ENCODE measurements around the gene WDR70. TPM values are rescaled to one million over a fixed set of nuclear protein-coding genes. Genes with fewer than 3 reads are reported as not detected.

Gene WDR70
- total RNA-seq, 6 experiments from 2014 or later, result 8.8 to 13.4 (median 11.3) TPM

DNA sequence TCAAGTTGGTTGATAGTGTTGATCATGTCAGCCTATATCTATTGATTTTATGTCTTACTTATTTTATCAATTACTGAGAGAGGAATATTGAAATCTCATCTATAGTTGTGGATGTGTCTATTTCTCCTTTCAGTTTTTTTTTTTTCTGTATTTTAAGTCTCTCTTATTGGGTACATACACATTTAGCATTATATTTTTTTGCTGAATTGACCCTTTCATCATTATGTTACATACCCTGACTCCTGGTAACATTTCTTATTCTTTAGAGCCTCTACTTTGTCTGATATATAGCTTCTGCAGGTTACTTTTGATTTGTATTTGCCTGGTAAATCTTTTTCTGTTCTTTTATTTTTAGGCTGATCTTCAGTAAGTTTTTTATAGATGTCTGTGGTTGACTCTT lies 281.2 kb downstream of the WDR70 start:
- no peak overlapping the region for H3K4me3 ChIP-seq
- no peak for TF ChIP-seq POLR2A (IDR thresholded peaks at IDR 0.05)
- TF ChIP-seq, protein P1, sequence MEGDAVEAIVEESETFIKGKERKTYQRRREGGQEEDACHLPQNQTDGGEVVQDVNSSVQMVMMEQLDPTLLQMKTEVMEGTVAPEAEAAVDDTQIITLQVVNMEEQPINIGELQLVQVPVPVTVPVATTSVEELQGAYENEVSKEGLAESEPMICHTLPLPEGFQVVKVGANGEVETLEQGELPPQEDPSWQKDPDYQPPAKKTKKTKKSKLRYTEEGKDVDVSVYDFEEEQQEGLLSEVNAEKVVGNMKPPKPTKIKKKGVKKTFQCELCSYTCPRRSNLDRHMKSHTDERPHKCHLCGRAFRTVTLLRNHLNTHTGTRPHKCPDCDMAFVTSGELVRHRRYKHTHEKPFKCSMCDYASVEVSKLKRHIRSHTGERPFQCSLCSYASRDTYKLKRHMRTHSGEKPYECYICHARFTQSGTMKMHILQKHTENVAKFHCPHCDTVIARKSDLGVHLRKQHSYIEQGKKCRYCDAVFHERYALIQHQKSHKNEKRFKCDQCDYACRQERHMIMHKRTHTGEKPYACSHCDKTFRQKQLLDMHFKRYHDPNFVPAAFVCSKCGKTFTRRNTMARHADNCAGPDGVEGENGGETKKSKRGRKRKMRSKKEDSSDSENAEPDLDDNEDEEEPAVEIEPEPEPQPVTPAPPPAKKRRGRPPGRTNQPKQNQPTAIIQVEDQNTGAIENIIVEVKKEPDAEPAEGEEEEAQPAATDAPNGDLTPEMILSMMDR (IDR thresholded peaks at IDR 0.05), result no peak
- no peak for DNase-seq
- ATAC-seq, result no peak
- no peak overlapping the region for H3K27ac ChIP-seq
- H3K36me3 ChIP-seq, result no peaks in the 10 kb centered on the region
- no peaks in the 10 kb centered on the region for H3K9me3 ChIP-seq
- peaks cover 0 to 19% (median 0%) of the 10 kb centered on the region in 4 donors for H3K4me1 ChIP-seq
- intact Hi-C loops (cut with DNase I), result no loop called here
- no peaks in the 10 kb centered on the region for H3K27me3 ChIP-seq

DNA sequence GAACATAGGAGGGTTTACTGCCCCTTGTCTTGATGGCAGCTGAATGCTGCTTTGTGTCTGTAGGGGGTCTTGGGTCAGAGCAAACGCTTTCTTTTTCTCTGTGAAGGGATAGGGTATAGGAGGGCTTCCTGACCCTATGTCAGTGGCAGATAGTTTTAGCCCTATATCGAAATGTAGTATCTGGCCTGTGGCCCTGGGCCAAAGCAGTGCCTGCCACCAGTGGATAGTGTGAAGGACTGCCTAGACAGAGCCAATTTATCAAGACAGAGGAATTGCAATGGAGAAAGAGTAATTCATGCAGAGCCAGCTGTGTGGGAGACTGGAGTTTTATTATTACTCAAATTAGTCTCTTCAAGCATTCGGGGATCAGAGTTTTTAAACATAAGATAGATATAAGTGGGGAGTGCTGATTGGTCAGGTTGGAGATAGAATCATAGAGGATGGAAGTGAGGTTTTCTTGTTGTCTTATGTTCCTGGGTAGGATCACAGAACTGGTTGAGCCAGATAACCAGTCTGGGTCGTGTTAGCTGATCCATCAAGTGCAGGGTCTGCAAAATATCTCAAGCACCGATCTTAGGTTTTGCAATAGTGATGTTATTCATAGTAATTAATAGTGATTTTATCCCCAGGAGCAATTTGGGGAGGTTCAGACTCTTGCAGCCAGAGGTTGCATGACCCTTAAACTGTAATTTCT lies 282.3 kb downstream of the WDR70 start:
- no peak overlapping the region for H3K4me3 ChIP-seq
- no peak overlapping the region for H3K27ac ChIP-seq
- DNase-seq, result no peak

DNA sequence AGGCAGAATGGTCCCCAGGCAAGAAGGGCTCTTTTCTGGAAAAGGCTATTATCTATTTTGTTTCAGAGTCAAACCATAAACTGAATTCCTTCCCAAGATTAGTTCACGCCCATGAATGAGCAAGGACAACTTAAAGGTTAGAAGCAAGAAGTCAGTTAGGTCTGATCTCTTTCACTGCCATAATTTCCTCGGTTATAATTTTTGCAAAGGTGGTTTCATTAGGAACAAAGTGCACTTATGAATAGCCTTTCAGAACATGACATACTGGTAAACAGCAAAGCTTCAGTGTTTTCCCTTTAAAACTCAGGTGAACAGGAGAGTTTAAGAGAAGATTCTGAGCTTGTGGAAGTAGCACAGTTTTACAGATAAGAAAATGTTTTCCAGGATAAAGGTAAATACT lies 282.8 kb downstream of the WDR70 start:
- DNase-seq (no peak), ATAC-seq (no peak)
- Histone ChIP-seq H3K9me3 (no peaks in the 10 kb centered on the region), H3K4me1 (peaks cover 0 to 19% (median 0%) of the 10 kb centered on the region in 4 donors), H3K36me3 (no peaks in the 10 kb centered on the region), H3K4me3 (no peak overlapping the region), H3K27me3 (no peaks in the 10 kb centered on the region), H3K27ac (no peak overlapping the region)
- TF ChIP-seq, protein P1 (IDR thresholded peaks at IDR 0.05), result no peak
- no peak for TF ChIP-seq POLR2A (IDR thresholded peaks at IDR 0.05)
- WGBS (ENCODE audit: insufficient coverage, low coverage, low lambda C conversion rate, missing lambda C conversion rate), result 68% methylated on average over 2 of the region's 2 CpGs
- intact Hi-C loops (cut with DNase I), result no loop called here

More for the DNA sequence above, 282.3 kb downstream of the WDR70 start:
- WGBS (ENCODE audit: insufficient coverage, low coverage, low lambda C conversion rate, missing lambda C conversion rate), result 80% methylated on average over 4 of the region's 5 CpGs
- no peaks in the 10 kb centered on the region for H3K36me3 ChIP-seq
- no peaks in the 10 kb centered on the region for H3K27me3 ChIP-seq
- intact Hi-C loops (cut with DNase I), result no loop called here
- no peak for ATAC-seq
- H3K4me1 ChIP-seq, result peaks cover 0 to 19% (median 0%) of the 10 kb centered on the region in 4 donors
- H3K9me3 ChIP-seq, result no peaks in the 10 kb centered on the region
- TF ChIP-seq POLR2A (IDR thresholded peaks at IDR 0.05), result no peak
- TF ChIP-seq, protein P1 (IDR thresholded peaks at IDR 0.05), result no peak

DNA sequence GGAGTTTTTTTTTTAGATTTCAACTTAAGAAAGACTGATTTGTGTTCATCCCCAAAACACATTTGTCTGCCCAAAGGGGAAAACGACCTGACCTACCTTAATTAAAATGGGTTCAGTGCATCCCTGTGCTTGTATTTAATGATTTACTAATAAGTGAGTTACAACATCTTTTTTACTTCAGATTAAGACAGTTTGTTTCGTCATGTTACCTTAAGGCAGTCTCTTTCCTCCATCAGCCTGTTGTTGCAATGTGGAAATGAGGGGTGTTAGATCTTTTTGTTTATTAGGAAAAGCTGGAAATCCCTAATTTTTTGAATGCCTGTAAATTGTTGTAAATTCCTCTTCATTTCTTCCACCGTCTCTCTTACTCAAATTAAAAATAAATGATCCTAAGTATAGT lies 283.2 kb downstream of the WDR70 start:
- ATAC-seq, result peak in 3 of 4 donors; percentile 46 to 66 (median 47)
- intact Hi-C loops (cut with DNase I), result no loop called here

DNA sequence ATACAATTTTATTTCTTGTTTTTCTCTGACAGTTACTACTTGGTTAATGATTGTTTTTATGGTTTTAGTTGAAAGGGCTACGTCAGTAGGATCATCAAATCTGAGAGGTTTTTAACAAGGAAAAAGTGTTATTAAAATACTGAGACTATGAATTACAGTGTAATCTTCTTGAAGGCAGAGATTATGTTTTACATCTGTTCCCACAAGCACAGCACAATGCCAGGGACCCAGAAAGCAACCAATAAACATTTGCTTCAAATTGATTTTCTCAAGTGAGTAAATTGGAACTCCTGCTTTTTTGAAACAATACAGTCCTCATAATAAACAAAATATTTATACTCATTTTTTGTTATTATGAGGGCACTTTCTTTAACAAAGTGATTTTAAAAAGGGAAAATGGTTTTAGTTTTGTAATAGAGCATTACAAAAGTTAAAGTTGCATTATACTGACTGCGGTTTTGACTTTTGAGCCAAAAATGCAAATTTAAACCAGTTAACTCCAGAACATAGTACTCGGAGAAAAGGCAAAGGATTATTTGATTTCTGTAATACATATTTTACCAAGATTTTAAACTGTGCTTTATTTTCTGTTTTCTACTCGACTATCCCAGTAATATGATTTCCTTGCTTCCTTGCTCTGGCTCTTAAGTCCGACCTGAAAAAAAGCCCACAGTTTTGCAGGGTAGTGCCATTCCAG lies 283.8 kb downstream of the WDR70 start:
- Histone ChIP-seq H3K27me3 (no peaks in the 10 kb centered on the region), H3K4me3 (no peak overlapping the region), H3K9me3 (no peaks in the 10 kb centered on the region), H3K4me1 (peaks cover 0 to 21% (median 0%) of the 10 kb centered on the region in 4 donors), H3K27ac (no peak overlapping the region), H3K36me3 (no peaks in the 10 kb centered on the region)
- TF ChIP-seq, protein P1 (IDR thresholded peaks at IDR 0.05), result no peak
- TF ChIP-seq POLR2A (IDR thresholded peaks at IDR 0.05), result no peak
- intact Hi-C loops (cut with DNase I), result no loop called here
- ATAC-seq (no peak), DNase-seq (no peak)
- 56% methylated on average over 5 of the region's 5 CpGs for WGBS (ENCODE audit: insufficient coverage, low coverage, low lambda C conversion rate, missing lambda C conversion rate)

More for the DNA sequence above, 283.2 kb downstream of the WDR70 start:
- TF ChIP-seq POLR2A (IDR thresholded peaks at IDR 0.05), result no peak
- Histone ChIP-seq H3K27ac (no peak overlapping the region), H3K4me3 (no peak overlapping the region), H3K36me3 (no peaks in the 10 kb centered on the region), H3K27me3 (no peaks in the 10 kb centered on the region), H3K4me1 (peaks cover 0 to 19% (median 0%) of the 10 kb centered on the region in 4 donors), H3K9me3 (no peaks in the 10 kb centered on the region)
- no peak for DNase-seq
- 46% methylated on average over 3 of the region's 3 CpGs for WGBS (ENCODE audit: insufficient coverage, low coverage, low lambda C conversion rate, missing lambda C conversion rate)
